BLaER1 treated with 17β-estradiol and CSF1 and Interleukin-3, amounts not matched to agents 10 nM and 100 nM (cell line): ENCODE data around the gene ALPP.
"Not testable (repeated sequence)": the region's sequence is repeated elsewhere in the genome, so short reads cannot be mapped to it uniquely, and the experiment has no call there.

Experiments used
- H3K27ac ChIP-seq, 11 experiments: shearing (Covaris generic); formaldehyde crosslinking; 2 replicates each; pipeline ENCODE4 v1.8.1; 2022
- H3K27me3 ChIP-seq, 11 experiments: shearing (Covaris generic); formaldehyde crosslinking; 2 replicates each; pipeline ENCODE4 v1.8.1; 2022
- H3K36me3 ChIP-seq, 11 experiments: shearing (Covaris generic); formaldehyde crosslinking; 2 replicates each; pipeline ENCODE4 v1.8.1; 2022
- H3K4me1 ChIP-seq, 10 experiments: shearing (Covaris generic); formaldehyde crosslinking; 2 replicates each; pipeline ENCODE4 v1.8.1; 2022
- H3K4me2 ChIP-seq, 11 experiments: shearing (Covaris generic); formaldehyde crosslinking; 2 replicates each; pipeline ENCODE4 v1.8.1; 2022
- H3K4me3 ChIP-seq, 10 experiments: shearing (Covaris generic); formaldehyde crosslinking; 2 replicates each; pipeline ENCODE4 v1.8.1; 2022
- H3K9ac ChIP-seq, 11 experiments: shearing (Covaris generic); formaldehyde crosslinking; 2 replicates each; pipeline ENCODE4 v1.8.1; 2022
- H3K9me3 ChIP-seq, 11 experiments: shearing (Covaris generic); formaldehyde crosslinking; replicated peaks in 1 of 11; 2 replicates each; pipeline ENCODE4 v1.8.1; 2022
- H4K20me1 ChIP-seq, 11 experiments: shearing (Covaris generic); formaldehyde crosslinking; 2 replicates each; pipeline ENCODE4 v1.8.1; 2022
- Cebpa-rat ChIP-seq, 11 experiments: shearing (Covaris generic); IDR thresholded peaks; 2 replicates each; pipeline ENCODE4 v1.8.1; 2022

The ALPP gene

DNA sequence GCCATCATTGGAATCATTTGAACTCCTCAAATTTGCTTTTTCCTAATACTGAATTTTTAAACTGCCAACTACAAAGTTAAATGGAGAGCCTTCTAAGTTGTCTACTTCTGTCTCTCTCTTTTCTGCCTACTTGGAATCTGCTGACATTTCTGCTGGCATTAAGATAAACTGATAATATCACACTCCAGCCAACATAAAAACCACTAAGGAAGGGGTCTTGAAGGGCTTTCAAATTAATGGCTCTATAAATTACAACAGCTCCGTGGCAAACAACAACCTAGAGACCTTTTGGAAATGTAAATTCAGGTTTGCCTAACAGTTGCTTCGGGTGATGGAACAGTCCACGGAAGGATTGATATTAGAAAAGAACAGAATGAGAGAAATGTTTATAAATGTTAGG lies 12.1 kb downstream of the ALPP start:
- Histone ChIP-seq H3K27ac (no peak overlapping the region), H3K27me3 (peaks cover 13 to 19% (median 18%) of the 10 kb centered on the region in 11 experiments), H4K20me1 (no peaks in the 10 kb centered on the region), H3K36me3 (no peaks in the 10 kb centered on the region), H3K9ac (no peak overlapping the region), H3K4me3 (no peak overlapping the region), H3K4me2 (no peak overlapping the region), H3K9me3 (peaks cover 13 to 27% (median 21%) of the 10 kb centered on the region in 11 experiments), H3K4me1 (peaks cover under 1 to 8% (median 7%) of the 10 kb centered on the region in 10 experiments; a peak in 19 of 20 replicates)
- TF ChIP-seq Cebpa-rat (IDR thresholded peaks at IDR 0.05): no peak

DNA sequence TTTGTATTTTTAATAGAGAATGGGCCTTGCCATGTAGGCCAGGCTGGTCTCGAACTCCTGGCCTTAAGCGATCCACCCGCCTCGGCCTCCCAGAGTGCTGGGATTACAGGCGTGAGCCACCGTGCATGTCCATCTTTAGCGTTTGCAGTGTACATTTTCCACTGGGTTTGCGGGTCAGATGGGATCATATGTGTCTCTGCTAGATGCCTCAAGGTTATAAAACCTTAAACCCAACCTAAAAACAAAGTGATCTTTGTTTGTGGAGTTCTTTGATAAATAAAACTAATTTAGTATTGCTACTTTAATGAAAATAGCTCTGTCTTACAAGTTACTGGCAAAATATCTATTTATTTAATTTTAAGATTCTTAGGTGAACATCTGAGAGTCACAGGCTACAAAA lies 15.0 kb downstream of the ALPP start:
- no peak overlapping the region for H3K27ac ChIP-seq
- H3K4me2 ChIP-seq: no peak overlapping the region
- H3K9ac ChIP-seq: no peak overlapping the region
- no peak for TF ChIP-seq Cebpa-rat (IDR thresholded peaks at IDR 0.05)
- no peaks in the 10 kb centered on the region for H4K20me1 ChIP-seq
- H3K4me3 ChIP-seq: no peak overlapping the region
- peaks cover 0 to 2% (median 0%) of the 10 kb centered on the region in 11 experiments; a peak in 3 of 22 replicates for H3K9me3 ChIP-seq
- H3K4me1 ChIP-seq: peaks cover 10 to 28% (median 19%) of the 10 kb centered on the region in 10 experiments
- H3K36me3 ChIP-seq: no peaks in the 10 kb centered on the region
- H3K27me3 ChIP-seq: no peaks in the 10 kb centered on the region

DNA sequence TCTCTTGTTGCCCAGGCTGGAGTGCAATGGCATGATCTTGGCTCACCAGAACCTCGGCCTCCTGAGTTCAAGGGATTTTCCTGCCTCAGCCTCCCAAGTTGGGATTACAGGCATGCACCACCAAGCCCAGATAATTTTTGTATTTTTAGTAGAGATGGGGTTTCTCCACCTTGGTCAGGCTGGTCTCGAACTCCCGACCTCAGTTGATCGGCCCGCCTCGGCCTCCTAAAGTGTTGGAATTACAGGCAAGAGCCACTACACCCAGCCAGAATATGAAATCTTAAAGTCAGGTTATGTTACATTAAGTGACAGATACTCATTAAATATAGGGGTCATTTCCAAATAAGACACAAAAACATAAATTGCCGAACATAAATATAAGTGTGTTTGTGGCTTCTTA lies 15.9 kb downstream of the ALPP start:
- not testable (repeated sequence) for H4K20me1 ChIP-seq, H3K27ac ChIP-seq, H3K9ac ChIP-seq, H3K4me2 ChIP-seq, H3K4me3 ChIP-seq, H3K36me3 ChIP-seq, H3K9me3 ChIP-seq, H3K27me3 ChIP-seq
- peaks cover 10 to 36% (median 26%) of the 10 kb centered on the region in 10 experiments for H3K4me1 ChIP-seq

DNA sequence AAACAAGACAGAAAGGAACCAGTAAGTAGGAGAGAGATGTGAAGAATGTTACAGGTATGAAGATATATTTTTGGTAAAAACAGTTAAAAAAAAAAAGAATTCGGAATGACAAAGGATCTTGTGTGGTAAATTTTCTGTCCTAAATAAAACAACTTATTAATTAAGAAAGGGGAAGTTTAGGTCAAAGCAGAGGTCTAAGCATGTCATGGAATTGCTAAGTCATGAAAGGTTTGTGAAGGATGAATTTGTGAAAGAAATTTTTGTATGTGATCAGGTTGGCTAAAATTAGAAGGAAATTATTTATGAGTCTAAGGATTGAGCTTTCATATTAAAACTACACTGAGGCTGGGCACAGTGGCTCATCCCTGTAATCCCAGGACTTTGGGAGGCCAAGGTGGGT lies 17.0 kb downstream of the ALPP start:
- peak overlapping the region; percentile 38 to 69 (median 59) for H3K4me2 ChIP-seq
- peak overlapping the region in 6 of 11 experiments; percentile 5 to 62 (median 44); a peak in 9 of 22 replicates for H3K27ac ChIP-seq
- H3K4me1 ChIP-seq: peaks cover 18 to 48% (median 38%) of the 10 kb centered on the region in 10 experiments
- H3K9ac ChIP-seq: no peak overlapping the region
- no peaks in the 10 kb centered on the region for H4K20me1 ChIP-seq
- H3K9me3 ChIP-seq: no peaks in the 10 kb centered on the region
- H3K4me3 ChIP-seq: no peak overlapping the region
- no peak for TF ChIP-seq Cebpa-rat (IDR thresholded peaks at IDR 0.05)
- H3K36me3 ChIP-seq: no peaks in the 10 kb centered on the region
- no peaks in the 10 kb centered on the region for H3K27me3 ChIP-seq

DNA sequence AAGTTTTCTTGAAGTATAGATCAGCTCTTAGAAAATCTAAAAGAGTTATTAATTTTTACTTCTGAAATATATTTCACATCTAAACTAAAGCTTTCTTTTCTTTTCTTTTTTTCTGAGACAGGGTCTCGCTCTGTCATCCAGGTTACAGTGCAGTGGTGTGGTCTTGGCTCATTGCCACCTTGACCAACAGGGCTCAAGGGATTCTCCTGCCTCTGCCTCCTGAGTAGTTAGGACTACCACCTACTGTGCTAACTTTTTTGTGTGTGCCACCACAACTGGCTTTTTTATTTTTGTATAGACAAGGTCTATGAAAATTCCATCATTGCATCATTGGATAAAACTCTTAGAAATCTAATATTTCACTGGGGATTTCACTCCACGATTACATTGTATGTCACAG lies 18.1 kb downstream of the ALPP start:
- H3K4me1 ChIP-seq: peaks cover 18 to 59% (median 48%) of the 10 kb centered on the region in 10 experiments
- H3K4me2 ChIP-seq: peak overlapping the region in 9 of 11 experiments; percentile 42 to 69 (median 59); a peak in 15 of 22 replicates
- peak overlapping the region in 5 of 11 experiments; percentile 5 to 62 (median 43); a peak in 5 of 22 replicates for H3K27ac ChIP-seq
- no peaks in the 10 kb centered on the region for H3K9me3 ChIP-seq
- no peaks in the 10 kb centered on the region for H3K36me3 ChIP-seq
- no peak for TF ChIP-seq Cebpa-rat (IDR thresholded peaks at IDR 0.05)
- H4K20me1 ChIP-seq: no peaks in the 10 kb centered on the region
- H3K4me3 ChIP-seq: no peak overlapping the region
- no peak overlapping the region for H3K9ac ChIP-seq
- H3K27me3 ChIP-seq: no peaks in the 10 kb centered on the region

DNA sequence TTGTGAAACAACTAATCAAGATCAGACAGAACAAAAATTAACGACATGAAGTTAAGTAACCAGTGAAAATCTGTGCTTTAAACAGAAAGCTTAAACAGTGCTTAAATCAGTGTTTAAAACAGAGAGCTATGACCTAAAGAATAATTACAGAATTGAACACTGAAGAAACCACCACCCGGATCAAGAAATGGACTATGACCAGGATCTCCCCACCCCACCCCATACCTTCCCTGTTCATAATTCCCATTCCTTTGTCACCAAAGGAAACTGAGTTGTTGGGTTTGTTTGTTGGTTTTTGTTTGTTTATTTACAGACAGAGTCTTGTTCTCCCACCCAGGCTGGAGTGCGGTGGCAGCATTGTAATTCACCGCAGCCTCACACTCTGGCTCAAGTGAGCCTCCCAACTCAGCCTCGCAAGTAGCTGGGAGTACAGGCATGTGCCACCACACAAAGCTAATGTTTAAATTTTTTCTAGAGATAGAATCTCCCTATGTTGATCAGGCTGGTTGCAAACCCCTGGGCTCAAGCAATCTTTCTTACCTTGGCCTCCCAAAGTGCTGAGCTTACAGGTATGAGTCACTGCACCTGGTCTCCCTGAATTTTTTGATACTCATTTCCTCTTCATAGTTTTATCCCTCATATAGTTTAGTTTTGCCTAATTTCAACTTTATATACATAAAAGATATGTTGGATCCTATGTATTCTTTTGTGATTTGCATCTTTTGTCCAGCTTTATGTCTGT lies 19.9 kb downstream of the ALPP start:
- no peak overlapping the region for H3K9ac ChIP-seq
- H3K4me2 ChIP-seq: peak overlapping the region in 4 of 11 experiments; percentile 2 to 88 (median 70); a peak in 4 of 22 replicates
- H3K4me3 ChIP-seq: no peak overlapping the region
- H4K20me1 ChIP-seq: no peaks in the 10 kb centered on the region
- TF ChIP-seq Cebpa-rat (IDR thresholded peaks at IDR 0.05): no peak
- peak overlapping the region in 3 of 11 experiments; percentile 79 to 82 (median 79); a peak in 4 of 22 replicates for H3K27ac ChIP-seq
- no peaks in the 10 kb centered on the region for H3K9me3 ChIP-seq
- peaks cover 18 to 69% (median 50%) of the 10 kb centered on the region in 10 experiments for H3K4me1 ChIP-seq
- no peaks in the 10 kb centered on the region for H3K36me3 ChIP-seq
- no peaks in the 10 kb centered on the region for H3K27me3 ChIP-seq

DNA sequence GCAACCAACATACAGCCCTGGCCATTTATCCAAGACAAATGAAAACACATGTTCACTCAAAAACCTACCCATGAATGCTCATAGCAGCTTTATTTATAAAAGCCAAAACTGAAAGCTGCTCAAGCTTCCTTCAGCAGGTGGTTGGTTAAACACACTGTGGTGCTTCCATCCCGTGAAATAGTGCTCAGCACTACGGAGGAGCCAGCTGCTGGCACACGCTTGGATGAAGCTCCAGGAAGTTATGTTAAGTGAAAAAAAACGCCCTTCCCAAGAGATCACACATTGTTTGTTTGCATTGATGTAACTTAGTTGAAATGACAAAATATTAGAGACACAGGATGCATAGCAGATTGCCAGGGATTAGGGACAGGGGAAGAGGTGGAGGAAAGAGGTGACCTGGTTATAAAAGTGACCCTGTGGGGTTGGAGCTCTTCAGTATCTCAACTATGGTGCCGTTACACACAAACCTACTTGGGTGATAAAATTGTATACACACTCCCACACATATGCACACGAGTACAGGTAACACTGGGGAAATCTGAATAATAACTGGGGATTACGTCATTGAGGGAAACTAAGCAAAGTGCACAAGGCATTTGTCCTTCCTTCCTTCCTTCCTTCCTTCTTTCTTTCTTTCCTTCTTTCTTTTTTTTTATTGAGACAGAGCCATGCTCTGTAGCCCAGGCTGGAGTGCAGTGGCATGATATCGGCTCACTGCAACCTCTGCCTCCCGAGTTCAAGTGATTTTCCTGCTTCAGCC lies 21.9 kb downstream of the ALPP start:
- Histone ChIP-seq H3K4me1 (peaks cover 18 to 74% (median 56%) of the 10 kb centered on the region in 10 experiments), H3K4me3 (peak overlapping the region in 1 of 10 experiments; percentile 8; a peak in 1 of 20 replicates), H3K36me3 (no peaks in the 10 kb centered on the region), H3K9me3 (no peaks in the 10 kb centered on the region), H3K27me3 (no peaks in the 10 kb centered on the region), H3K9ac (peak overlapping the region in 4 of 11 experiments; percentile 47 to 74 (median 69); a peak in 8 of 22 replicates), H3K4me2 (peak overlapping the region; percentile 23 to 88 (median 72); a peak in 21 of 22 replicates), H3K27ac (peak overlapping the region in 8 of 11 experiments; percentile 11 to 83 (median 64); a peak in 11 of 22 replicates), H4K20me1 (no peaks in the 10 kb centered on the region)
- TF ChIP-seq Cebpa-rat (IDR thresholded peaks at IDR 0.05): peak in 1 of 11 experiments; percentile 36; a peak in 2 of 22 replicates

DNA sequence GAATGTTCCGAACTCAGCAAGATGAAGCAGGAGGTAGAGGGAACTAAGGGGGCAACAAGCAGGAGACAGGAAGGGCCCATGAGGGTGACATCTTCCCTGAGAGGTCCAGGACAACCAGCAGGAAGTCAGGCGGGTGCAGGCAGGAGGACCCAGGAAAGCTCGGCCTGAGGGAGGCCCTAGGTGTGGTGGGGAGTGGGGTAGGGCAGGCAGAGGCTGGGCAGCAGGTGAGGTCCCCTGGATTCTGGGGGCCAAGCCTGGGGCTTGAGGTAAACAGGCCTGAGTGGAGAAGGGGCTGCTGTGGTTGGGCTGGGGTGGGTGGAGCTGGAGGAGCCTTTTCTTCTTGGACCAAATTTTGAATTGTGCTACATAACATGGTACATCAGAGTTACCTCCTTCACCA lies 24.0 kb downstream of the ALPP start:
- H3K4me3 ChIP-seq: no peak overlapping the region
- H3K9me3 ChIP-seq: no peaks in the 10 kb centered on the region
- peak overlapping the region in 1 of 11 experiments; percentile 12; a peak in 1 of 22 replicates for H3K4me2 ChIP-seq
- no peaks in the 10 kb centered on the region for H3K36me3 ChIP-seq
- H3K4me1 ChIP-seq: peaks cover 8 to 68% (median 42%) of the 10 kb centered on the region in 10 experiments; a peak in 16 of 20 replicates
- no peaks in the 10 kb centered on the region for H3K27me3 ChIP-seq
- peak overlapping the region in 3 of 11 experiments; percentile 45 to 82 (median 79); a peak in 4 of 22 replicates for H3K27ac ChIP-seq
- H3K9ac ChIP-seq: no peak overlapping the region
- no peak for TF ChIP-seq Cebpa-rat (IDR thresholded peaks at IDR 0.05)
- no peaks in the 10 kb centered on the region for H4K20me1 ChIP-seq

DNA sequence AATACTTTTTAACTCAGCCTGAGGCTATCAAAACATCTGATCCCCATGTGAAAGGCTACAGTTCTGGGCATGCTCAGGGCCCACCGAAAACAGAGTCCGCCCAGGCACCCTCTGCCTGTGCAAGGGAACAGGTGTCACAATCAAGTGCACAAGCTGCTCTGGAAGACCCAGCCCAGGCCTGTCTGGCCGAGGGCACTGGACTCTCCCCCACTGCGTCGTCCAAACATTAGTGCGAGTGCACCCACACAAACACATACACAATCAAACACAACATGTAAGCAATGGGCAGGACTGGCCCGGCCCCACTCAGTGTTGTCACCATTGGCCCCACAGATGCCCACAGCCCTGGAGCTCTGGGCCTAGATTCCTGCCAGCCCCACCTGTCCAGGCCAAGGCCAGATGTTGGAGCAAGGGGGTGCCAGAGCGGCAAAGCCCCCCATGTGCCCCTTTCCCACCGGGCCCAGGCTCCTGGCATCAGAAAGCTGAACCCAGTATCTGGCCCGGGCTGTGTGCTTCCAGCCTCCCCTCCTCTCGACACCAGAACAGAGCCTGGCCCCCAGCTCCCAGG lies 27.5 kb downstream of the ALPP start:
- Histone ChIP-seq H3K36me3 (no peaks in the 10 kb centered on the region), H3K9ac (no peak overlapping the region), H3K4me3 (no peak overlapping the region), H3K4me1 (peaks cover 0 to 56% (median 32%) of the 10 kb centered on the region in 10 experiments; a peak in 16 of 20 replicates), H3K4me2 (0 out of 22 replicates have a peak overlapping the region, but pooled peaks of 1 of the 11 experiments have one; percentile 12), H3K27me3 (no peaks in the 10 kb centered on the region), H3K9me3 (no peaks in the 10 kb centered on the region), H3K27ac (no peak overlapping the region), H4K20me1 (no peaks in the 10 kb centered on the region)
- TF ChIP-seq Cebpa-rat (IDR thresholded peaks at IDR 0.05): no peak
